ENCODE results near the gene PBLD.

PBLD gene

GRCh38 chr10:68332259-68333057 is at the start of gene PBLD:
PBLD (minus strand) TSS chr10:68332928; CDS start chr10:68306844, 26,084 bp downstream.
- DNase-seq = peak; percentile 45 to 76

- no peak for DNase-seq
These were observed 38.9 kb upstream of the PBLD start for GRCh38 chr10:68371604-68372003.

GRCh38 chr10:68367121-68367520 is 34.4 kb upstream of the PBLD start:
- DNase-seq = no peak

- DNase-seq = no peak
These were observed 33.9 kb upstream of the PBLD start for GRCh38 chr10:68366600-68366999.

GRCh38 chr10:68365611-68366010 is 32.9 kb upstream of the PBLD start:
- DNase-seq = no peak

GRCh38 chr10:68364101-68364886 is 31.6 kb upstream of the PBLD start:
- DNase-seq = no peak

GRCh38 chr10:68362590-68362989 is 29.9 kb upstream of the PBLD start:
- no peak for DNase-seq

- DNase-seq = no peak
These were observed 26.5 kb upstream of the PBLD start for GRCh38 chr10:68359189-68359588.

GRCh38 chr10:68353537-68353936 is 20.8 kb upstream of the PBLD start:
- no peak for DNase-seq

- DNase-seq = peak; percentile 12 to 40
These were observed 15.6 kb upstream of the PBLD start for GRCh38 chr10:68348265-68348741.

- DNase-seq = no peak
These were observed 14.0 kb upstream of the PBLD start for GRCh38 chr10:68346774-68347173.

GRCh38 chr10:68345621-68346020 is 12.9 kb upstream of the PBLD start:
- DNase-seq = no peak

GRCh38 chr10:68342909-68343516 is 10.3 kb upstream of the PBLD start:
- DNase-seq = no peak

GRCh38 chr10:68340358-68341080 is 7.8 kb upstream of the PBLD start:
- no peak for DNase-seq

- DNase-seq = no peak
These were observed 4.1 kb upstream of the PBLD start for GRCh38 chr10:68336754-68337351.

GRCh38 chr10:68334672-68335467 is 2.1 kb upstream of the PBLD start:
- no peak for DNase-seq

GRCh38 chr10:68333440-68334431 is 1.0 kb upstream of the PBLD start:
- no peak for DNase-seq

GRCh38 chr10:68333058-68333395 is 299 bp upstream of the PBLD start:
- DNase-seq = no peak

- DNase-seq = peak; percentile 86 to 97
These were observed 1.1 kb downstream of the PBLD start, which contains the start of gene HNRNPH3 for GRCh38 chr10:68331455-68332258. HNRNPH3 (plus strand) TSS chr10:68332064; CDS start chr10:68337222, 5,158 bp downstream.
